ENCODE results near the gene EPPIN. TPM values are rescaled to one million over a fixed set of nuclear protein-coding genes. Genes with fewer than 3 reads are reported as not detected.
A peak's percentile ranks its signal among the peaks of the same experiment; 100 is the strongest.

EPPIN gene
- total and polyA plus RNA-seq, 2 of the 8 experiments (the other 6 are each of a cell fraction or from before 2014, with no cell fraction given) = 0.06 TPM; not detected in 1

GRCh38 chr20:45583502-45583901 lies 36.3 kb upstream of the EPPIN start:
- H3K79me2 ChIP-seq (ENCODE audit: control insufficient read depth in 1 of 2, insufficient read depth in 2 of 2, low read length in 2 of 2) = no peaks in the 10 kb centered on the region
- H3K79me1 ChIP-seq (ENCODE audit: low read depth, low read length) = no peaks in the 10 kb centered on the region
- H4K20me1 ChIP-seq (replicated peaks in 1 of 2; ENCODE audit: control insufficient read depth in 1 of 2, insufficient read depth in 2 of 2, low read length in 2 of 2) = no peaks in the 10 kb centered on the region
- peak overlapping the region in 1 of 4 experiments; percentile 17; a peak in 2 of 8 replicates for H3K4me3 ChIP-seq (ENCODE audit: extremely low read depth in 1 of 4, insufficient read depth in 2 of 4, low read depth in 3 of 4, low read length in 4 of 4)
- peak overlapping the region; percentile 52 to 61 for H3K4me2 ChIP-seq (ENCODE audit: insufficient read depth in 1 of 2, low read depth in 2 of 2, low read length in 2 of 2)
- H2BK12ac ChIP-seq (ENCODE audit: low read depth, low read length) = peak overlapping the region; percentile 94; the same call in 1 of the 2 replicates
- H3K56ac ChIP-seq (replicated peaks; ENCODE audit: insufficient read length, low read depth, low read length) = no peak overlapping the region
- no peaks in the 10 kb centered on the region for H3K23me2 ChIP-seq (ENCODE audit: low read depth, low read length)
- H2BK120ac ChIP-seq (replicated peaks; ENCODE audit: low read depth, low read length) = no peak overlapping the region
- DNase-seq (ENCODE audit: low read depth in 1 of 2, low spot score in 2 of 2) (no peak), FAIRE-seq (no peak)
- no peak overlapping the region for H3K4ac ChIP-seq (replicated peaks; ENCODE audit: insufficient read length, low read depth, low read length)
- no peaks in the 10 kb centered on the region for H3K27me3 ChIP-seq (replicated peaks in 1 of 4; ENCODE audit: control insufficient read depth in 3 of 4, extremely low read depth in 1 of 4, insufficient read depth in 3 of 4, low read length in 3 of 4)
- POLR2A ChIA-PET (ENCODE audit: partially characterized antibody) = interaction anchor here (0.6 kb wide), 1 partner anchor 30 kb away, joined by 3 read pairs; no protein-coding TSS in a partner anchor
- peak overlapping the region; percentile 72; the same call in 1 of the 2 replicates for H2BK15ac ChIP-seq (ENCODE audit: low read length)
- H3K23ac ChIP-seq (ENCODE audit: insufficient read length) = no peak overlapping the region
- H3K36me3 ChIP-seq (ENCODE audit: control insufficient read depth in 2 of 4, insufficient read depth in 4 of 4, low read length in 3 of 4) = no peaks in the 10 kb centered on the region
- H3K18ac ChIP-seq (ENCODE audit: extremely low read depth, low read length) = peak overlapping the region; percentile 86
- H3K9ac ChIP-seq (replicated peaks in 1 of 4; ENCODE audit: extremely low read depth in 1 of 4, low read depth in 3 of 4, low read length in 3 of 4) = no peak overlapping the region
- peak overlapping the region; percentile 8 for H4K91ac ChIP-seq (replicated peaks; ENCODE audit: insufficient read length, low read length)
- peak overlapping the region; percentile 92 for H2AFZ ChIP-seq (ENCODE audit: low read length)
- H4K5ac ChIP-seq (ENCODE audit: insufficient read length, low read depth, low read length) = peak overlapping the region; percentile 20
- H2BK20ac ChIP-seq (ENCODE audit: low read length) = peak overlapping the region; percentile 77; the same call in 1 of the 2 replicates
- H2BK5ac ChIP-seq (ENCODE audit: low read depth, low read length) = peak overlapping the region; percentile 88; the same call in 1 of the 2 replicates
- 40% methylated on average over 3 of the region's 3 CpGs; no CpG with 5 or more reads in 1 of the 2 experiments for WGBS, 2 experiments (ENCODE audit: extremely low coverage in 1 of 2, insufficient coverage in 1 of 2, insufficient read length in 1 of 2, insufficient replicate concordance in 2 of 2, low coverage in 1 of 2, low lambda C conversion rate in 2 of 2, missing lambda C conversion rate in 1 of 2)
- H3K4me1 ChIP-seq (replicated peaks in 1 of 4; ENCODE audit: control insufficient read depth in 3 of 4, insufficient read depth in 4 of 4, low read length in 3 of 4) = peaks cover 3 to 7% (median 5%) of the 10 kb centered on the region in 4 experiments; a peak in 5 of 7 replicates
- H3K9me3 ChIP-seq (ENCODE audit: insufficient read depth in 2 of 2, low read depth in 1 of 2, low read length in 1 of 2) = no peaks in the 10 kb centered on the region
- CTCF ChIA-PET (ENCODE audit: partially characterized antibody) = interaction anchor here (1.1 to 2.1 kb wide), 2 partner anchors 9 to 187 kb away, joined by 3 to 11 read pairs; no protein-coding TSS in a partner anchor
- no peak overlapping the region for H3K27ac ChIP-seq (ENCODE audit: low read depth, low read length)
- no peak overlapping the region for H3K14ac ChIP-seq (ENCODE audit: insufficient read length)
- H2AK5ac ChIP-seq (ENCODE audit: low read depth, low read length) = no peak overlapping the region
- no peak overlapping the region for H4K8ac ChIP-seq (ENCODE audit: extremely low read depth, insufficient read depth, low read length)
- no peak for TF ChIP-seq GTF2F1 (IDR thresholded peaks at IDR 0.05; ENCODE audit: borderline replicate concordance, low read depth, low read length)
- TF ChIP-seq RFX5 (IDR thresholded peaks at IDR 0.05; ENCODE audit: borderline replicate concordance, low read depth, low read length) = no peak
- TF ChIP-seq USF2 (IDR thresholded peaks at IDR 0.05; ENCODE audit: low read length) = no peak
- TF ChIP-seq CEBPB (IDR thresholded peaks at IDR 0.05; ENCODE audit: low read depth, low read length) = no peak
- TF ChIP-seq TEAD4 (IDR thresholded peaks at IDR 0.05; ENCODE audit: low read depth, low read length) = no peak
- no peak for TF ChIP-seq BACH1 (IDR thresholded peaks at IDR 0.05; ENCODE audit: low read length)
- no peak for TF ChIP-seq TCF12 (IDR thresholded peaks at IDR 0.05; ENCODE audit: low read depth, low read length)
